ENCODE data around the gene CEP85L. TPM values are rescaled to one million over a fixed set of nuclear protein-coding genes. Genes with fewer than 3 reads are reported as not detected.

The CEP85L gene
- polyA plus RNA-seq, 1 of the 3 experiments (the other 2 are of a cell fraction) = 1.1 TPM

DNA sequence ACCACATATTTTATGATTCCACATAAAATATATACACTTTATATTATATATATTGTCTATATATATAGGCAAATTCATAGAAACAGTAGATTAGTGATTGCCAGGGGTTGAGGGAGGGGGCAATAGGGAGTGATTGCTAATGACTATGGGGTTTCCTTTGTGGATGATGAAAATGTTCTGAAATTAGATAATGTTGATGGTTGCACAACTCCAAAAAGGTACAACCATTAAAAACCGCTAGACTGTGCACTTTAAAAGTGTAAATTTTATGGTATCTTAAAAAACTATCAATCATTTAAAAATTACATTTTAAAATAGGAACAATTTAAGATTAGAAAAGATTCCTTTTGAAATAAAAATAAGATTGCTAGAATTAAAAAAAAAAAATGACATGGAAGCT is 23.8 kb upstream of the CEP85L start:
- no peak overlapping the region for H3K4me3 ChIP-seq (ENCODE audit: low read depth in 2 of 2, low read length in 1 of 2)
- H3K36me3 ChIP-seq (replicated peaks in 1 of 2; ENCODE audit: control insufficient read depth in 1 of 2, insufficient read depth in 2 of 2, low read length in 1 of 2) = no peaks in the 10 kb centered on the region
- H3K4me2 ChIP-seq = no peak overlapping the region
- no peaks in the 10 kb centered on the region for H3K4me1 ChIP-seq (ENCODE audit: control insufficient read depth in 1 of 2, insufficient read depth in 2 of 2, low read depth in 1 of 2, low read length in 1 of 2)
- TF ChIP-seq CHD2 (IDR thresholded peaks at IDR 0.05; ENCODE audit: low read length, partially characterized antibody) = no peak
- TF ChIP-seq EZH2phosphoT487 (IDR thresholded peaks at IDR 0.05; ENCODE audit: borderline replicate concordance, low read depth) = no peak
- no peak for TF ChIP-seq TAF1 (IDR thresholded peaks at IDR 0.05; ENCODE audit: borderline replicate concordance, low read depth, low read length)
- TF ChIP-seq, protein P1, sequence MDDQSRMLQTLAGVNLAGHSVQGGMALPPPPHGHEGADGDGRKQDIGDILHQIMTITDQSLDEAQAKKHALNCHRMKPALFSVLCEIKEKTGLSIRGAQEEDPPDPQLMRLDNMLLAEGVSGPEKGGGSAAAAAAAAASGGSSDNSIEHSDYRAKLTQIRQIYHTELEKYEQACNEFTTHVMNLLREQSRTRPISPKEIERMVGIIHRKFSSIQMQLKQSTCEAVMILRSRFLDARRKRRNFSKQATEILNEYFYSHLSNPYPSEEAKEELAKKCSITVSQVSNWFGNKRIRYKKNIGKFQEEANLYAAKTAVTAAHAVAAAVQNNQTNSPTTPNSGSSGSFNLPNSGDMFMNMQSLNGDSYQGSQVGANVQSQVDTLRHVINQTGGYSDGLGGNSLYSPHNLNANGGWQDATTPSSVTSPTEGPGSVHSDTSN (IDR thresholded peaks at IDR 0.05) = no peak
- no peak for TF ChIP-seq SMC3 (IDR thresholded peaks at IDR 0.05; ENCODE audit: low read depth, low read length)
- TF ChIP-seq, protein P2, sequence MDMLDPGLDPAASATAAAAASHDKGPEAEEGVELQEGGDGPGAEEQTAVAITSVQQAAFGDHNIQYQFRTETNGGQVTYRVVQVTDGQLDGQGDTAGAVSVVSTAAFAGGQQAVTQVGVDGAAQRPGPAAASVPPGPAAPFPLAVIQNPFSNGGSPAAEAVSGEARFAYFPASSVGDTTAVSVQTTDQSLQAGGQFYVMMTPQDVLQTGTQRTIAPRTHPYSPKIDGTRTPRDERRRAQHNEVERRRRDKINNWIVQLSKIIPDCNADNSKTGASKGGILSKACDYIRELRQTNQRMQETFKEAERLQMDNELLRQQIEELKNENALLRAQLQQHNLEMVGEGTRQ (IDR thresholded peaks at IDR 0.05; ENCODE audit: borderline replicate concordance, low read depth, low read length) = no peak
- no peak for TF ChIP-seq SIN3A (IDR thresholded peaks at IDR 0.05; ENCODE audit: borderline replicate concordance, low read depth, low read length)
- no peak for TF ChIP-seq RXRA (IDR thresholded peaks at IDR 0.05; ENCODE audit: borderline replicate concordance, low read depth)
- TF ChIP-seq JUND (IDR thresholded peaks at IDR 0.05) = no peak
- H3K9ac ChIP-seq = no peak overlapping the region
- ChIA-PET POLR2A (no interaction called here), CTCF (no interaction called here)
- H3K27ac ChIP-seq (ENCODE audit: low read depth in 2 of 2, low read length in 1 of 2) = no peak overlapping the region
- no peaks in the 10 kb centered on the region for H3F3A ChIP-seq (replicated peaks; ENCODE audit: insufficient read depth)
- H4K20me1 ChIP-seq (ENCODE audit: insufficient read depth) = no peaks in the 10 kb centered on the region
- H3K9me2 ChIP-seq = no peaks in the 10 kb centered on the region
- no peaks in the 10 kb centered on the region for H3K79me2 ChIP-seq (ENCODE audit: insufficient read depth)
- no peaks in the 10 kb centered on the region for H3K9me3 ChIP-seq
- H2AFZ ChIP-seq (ENCODE audit: low read depth) = no peak overlapping the region
- WGBS (ENCODE audit: low lambda C conversion rate) = 67% methylated on average over 1 of the region's 1 CpG
- H3K27me3 ChIP-seq (ENCODE audit: insufficient read depth) = no peaks in the 10 kb centered on the region
- no peak for DNase-seq

GRCh38 chr6:118674772-118675171 is 23.4 kb upstream of the CEP85L start:
- Histone ChIP-seq H3K36me3 (replicated peaks in 1 of 2; ENCODE audit: control insufficient read depth in 1 of 2, insufficient read depth in 2 of 2, low read length in 1 of 2) (no peaks in the 10 kb centered on the region), H3F3A (replicated peaks; ENCODE audit: insufficient read depth) (no peaks in the 10 kb centered on the region), H3K4me2 (no peak overlapping the region), H3K79me2 (ENCODE audit: insufficient read depth) (no peaks in the 10 kb centered on the region), H3K27ac (ENCODE audit: low read depth in 2 of 2, low read length in 1 of 2) (no peak overlapping the region), H3K9me2 (no peaks in the 10 kb centered on the region), H3K4me1 (ENCODE audit: control insufficient read depth in 1 of 2, insufficient read depth in 2 of 2, low read depth in 1 of 2, low read length in 1 of 2) (no peaks in the 10 kb centered on the region), H3K27me3 (ENCODE audit: insufficient read depth) (no peaks in the 10 kb centered on the region), H4K20me1 (ENCODE audit: insufficient read depth) (no peaks in the 10 kb centered on the region), H3K4me3 (ENCODE audit: low read depth in 2 of 2, low read length in 1 of 2) (no peak overlapping the region), H3K9ac (no peak overlapping the region), H2AFZ (ENCODE audit: low read depth) (no peak overlapping the region), H3K9me3 (no peaks in the 10 kb centered on the region)
- POLR2A ChIA-PET = no interaction called here
- 81% methylated on average over 1 of the region's 1 CpG for WGBS (ENCODE audit: low lambda C conversion rate)
- no peak for DNase-seq
- CTCF ChIA-PET = no interaction called here
- TF ChIP-seq GATA2 (CRISPR knock-in tag; IDR thresholded peaks at IDR 0.05) = no peak
- TF ChIP-seq MXI1 (IDR thresholded peaks at IDR 0.05; ENCODE audit: low read depth, low read length) = no peak
- TF ChIP-seq YY1 (IDR thresholded peaks at IDR 0.05; ENCODE audit: low read depth) = no peak
- TF ChIP-seq EP300 (IDR thresholded peaks at IDR 0.05; ENCODE audit: borderline replicate concordance in 1 of 2, low read depth in 1 of 2, low read length in 1 of 2) = no peak
- TF ChIP-seq RFX5 (IDR thresholded peaks at IDR 0.05; ENCODE audit: low read length) = no peak
- TF ChIP-seq, protein P3, sequence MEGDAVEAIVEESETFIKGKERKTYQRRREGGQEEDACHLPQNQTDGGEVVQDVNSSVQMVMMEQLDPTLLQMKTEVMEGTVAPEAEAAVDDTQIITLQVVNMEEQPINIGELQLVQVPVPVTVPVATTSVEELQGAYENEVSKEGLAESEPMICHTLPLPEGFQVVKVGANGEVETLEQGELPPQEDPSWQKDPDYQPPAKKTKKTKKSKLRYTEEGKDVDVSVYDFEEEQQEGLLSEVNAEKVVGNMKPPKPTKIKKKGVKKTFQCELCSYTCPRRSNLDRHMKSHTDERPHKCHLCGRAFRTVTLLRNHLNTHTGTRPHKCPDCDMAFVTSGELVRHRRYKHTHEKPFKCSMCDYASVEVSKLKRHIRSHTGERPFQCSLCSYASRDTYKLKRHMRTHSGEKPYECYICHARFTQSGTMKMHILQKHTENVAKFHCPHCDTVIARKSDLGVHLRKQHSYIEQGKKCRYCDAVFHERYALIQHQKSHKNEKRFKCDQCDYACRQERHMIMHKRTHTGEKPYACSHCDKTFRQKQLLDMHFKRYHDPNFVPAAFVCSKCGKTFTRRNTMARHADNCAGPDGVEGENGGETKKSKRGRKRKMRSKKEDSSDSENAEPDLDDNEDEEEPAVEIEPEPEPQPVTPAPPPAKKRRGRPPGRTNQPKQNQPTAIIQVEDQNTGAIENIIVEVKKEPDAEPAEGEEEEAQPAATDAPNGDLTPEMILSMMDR (IDR thresholded peaks at IDR 0.05) = no peak
- no peak for TF ChIP-seq ELF1 (IDR thresholded peaks at IDR 0.05)
- no peak for TF ChIP-seq SIN3A (IDR thresholded peaks at IDR 0.05; ENCODE audit: borderline replicate concordance, low read depth, low read length)
- no peak for TF ChIP-seq RXRA (IDR thresholded peaks at IDR 0.05; ENCODE audit: borderline replicate concordance, low read depth)
- no peak for TF ChIP-seq EZH2phosphoT487 (IDR thresholded peaks at IDR 0.05; ENCODE audit: borderline replicate concordance, low read depth)
- TF ChIP-seq, protein P2 (IDR thresholded peaks at IDR 0.05; ENCODE audit: borderline replicate concordance, low read depth, low read length) = no peak
- no peak for TF ChIP-seq TAF1 (IDR thresholded peaks at IDR 0.05; ENCODE audit: borderline replicate concordance, low read depth, low read length)
- no peak for TF ChIP-seq JUND (IDR thresholded peaks at IDR 0.05)
- TF ChIP-seq, protein P4, sequence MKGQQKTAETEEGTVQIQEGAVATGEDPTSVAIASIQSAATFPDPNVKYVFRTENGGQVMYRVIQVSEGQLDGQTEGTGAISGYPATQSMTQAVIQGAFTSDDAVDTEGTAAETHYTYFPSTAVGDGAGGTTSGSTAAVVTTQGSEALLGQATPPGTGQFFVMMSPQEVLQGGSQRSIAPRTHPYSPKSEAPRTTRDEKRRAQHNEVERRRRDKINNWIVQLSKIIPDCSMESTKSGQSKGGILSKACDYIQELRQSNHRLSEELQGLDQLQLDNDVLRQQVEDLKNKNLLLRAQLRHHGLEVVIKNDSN (IDR thresholded peaks at IDR 0.05; ENCODE audit: borderline replicate concordance, low read depth) = no peak
- no peak for TF ChIP-seq ZBTB33 (IDR thresholded peaks at IDR 0.05; ENCODE audit: borderline replicate concordance, low read depth)
- no peak for TF ChIP-seq FOXM1 (IDR thresholded peaks at IDR 0.05; ENCODE audit: low read depth)

Data from SK-N-SH (cell line).